ENCODE results near the gene TACC3.

DNA sequence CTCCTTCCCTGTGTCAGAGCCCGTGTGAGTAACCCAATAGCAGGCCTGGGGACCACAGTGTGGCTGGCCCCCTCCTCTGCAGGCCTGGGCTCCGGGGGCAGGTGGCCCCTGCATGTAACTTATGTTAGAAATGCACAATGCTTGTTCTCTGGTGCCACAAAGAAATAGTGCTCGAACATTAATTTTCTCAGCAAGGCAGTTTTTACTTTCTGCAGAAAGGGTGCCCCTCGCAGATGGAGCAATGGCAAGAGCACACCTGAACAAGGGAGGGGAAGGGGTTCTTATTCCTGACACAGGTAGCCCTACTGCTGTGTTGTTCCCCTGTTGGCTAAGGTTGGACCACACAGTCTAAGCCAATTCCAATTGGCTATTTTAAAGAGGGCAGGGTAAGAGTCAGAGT, 17.1 kb downstream of the TACC3 start:
- TF ChIP-seq, protein P1, sequence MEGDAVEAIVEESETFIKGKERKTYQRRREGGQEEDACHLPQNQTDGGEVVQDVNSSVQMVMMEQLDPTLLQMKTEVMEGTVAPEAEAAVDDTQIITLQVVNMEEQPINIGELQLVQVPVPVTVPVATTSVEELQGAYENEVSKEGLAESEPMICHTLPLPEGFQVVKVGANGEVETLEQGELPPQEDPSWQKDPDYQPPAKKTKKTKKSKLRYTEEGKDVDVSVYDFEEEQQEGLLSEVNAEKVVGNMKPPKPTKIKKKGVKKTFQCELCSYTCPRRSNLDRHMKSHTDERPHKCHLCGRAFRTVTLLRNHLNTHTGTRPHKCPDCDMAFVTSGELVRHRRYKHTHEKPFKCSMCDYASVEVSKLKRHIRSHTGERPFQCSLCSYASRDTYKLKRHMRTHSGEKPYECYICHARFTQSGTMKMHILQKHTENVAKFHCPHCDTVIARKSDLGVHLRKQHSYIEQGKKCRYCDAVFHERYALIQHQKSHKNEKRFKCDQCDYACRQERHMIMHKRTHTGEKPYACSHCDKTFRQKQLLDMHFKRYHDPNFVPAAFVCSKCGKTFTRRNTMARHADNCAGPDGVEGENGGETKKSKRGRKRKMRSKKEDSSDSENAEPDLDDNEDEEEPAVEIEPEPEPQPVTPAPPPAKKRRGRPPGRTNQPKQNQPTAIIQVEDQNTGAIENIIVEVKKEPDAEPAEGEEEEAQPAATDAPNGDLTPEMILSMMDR (IDR thresholded peaks at IDR 0.05), result no peak
- TF ChIP-seq POLR2A (IDR thresholded peaks at IDR 0.05), result no peak
